K562 treated with DMSO at 1 percent for 48 hours (cell line): ENCODE data around the gene CTAGE8. TPM values are rescaled to one million over a fixed set of nuclear protein-coding genes. Genes with fewer than 3 reads are reported as not detected.

ENCODE experiments used
- total RNA-seq: library from RNA; unstranded; fragments of 300-600 nt; gene quantifications from 2 replicates; pipeline ENCODE4 v1.2.3, GENCODE V29; 2022; ENCODE audit warnings: low replicate concordance; ENCODE audit errors: extremely low read depth

CTAGE8 gene
- total RNA-seq, result not detected in 2 replicates

GRCh38 chr7:144269188-144269587 lies at the start of gene CTAGE8:
Gene CTAGE8 (minus strand): TSS chr7:144269288. CDS start chr7:144269250, 38 bp downstream.

GRCh38 chr7:144311872-144312469 lies 42.9 kb upstream of the CTAGE8 start, which contains the start of gene OR2A1:
Gene OR2A1 (plus strand): TSS chr7:144312419. CDS start chr7:144318125, 5,706 bp downstream.

GRCh38 chr7:144264692-144265091 lies 4.4 kb downstream of the CTAGE8 start, which contains the start of gene OR2A7:
Gene OR2A7 (minus strand): TSS chr7:144264792. CDS start chr7:144259628, 5,164 bp downstream.

GRCh38 chr7:144239365-144239764 lies 29.7 kb downstream of the CTAGE8 start, which contains the start of gene OR2A42:
Gene OR2A42 (minus strand): TSS chr7:144239605. CDS start chr7:144232843, 6,762 bp downstream.

Other genes starting within 250 kb of the CTAGE8 start
- gene OR2A5, start 220.3 kb downstream of the CTAGE8 start, total RNA-seq, result not detected in 2 replicates
- not detected in 2 replicates for gene OR2A25, start 199.5 kb downstream of the CTAGE8 start, total RNA-seq
- gene OR2A12, start 183.0 kb downstream of the CTAGE8 start, total RNA-seq, result not detected in 2 replicates
- not detected in 2 replicates for gene OR2A2, start 159.7 kb downstream of the CTAGE8 start, total RNA-seq
- gene OR2A14, start 146.1 kb downstream of the CTAGE8 start, total RNA-seq, result not detected in 2 replicates
- not detected in 2 replicates for gene CTAGE4, start 85.8 kb downstream of the CTAGE8 start, total RNA-seq
- not detected in 2 replicates for gene ARHGEF35, start 73.5 kb downstream of the CTAGE8 start, total RNA-seq
- not detected in 2 replicates for gene OR2A42, start 29.7 kb downstream of the CTAGE8 start, total RNA-seq
- not detected in 2 replicates for gene OR2A7, start 4.5 kb downstream of the CTAGE8 start, total RNA-seq
- gene OR2A1, start 43.1 kb upstream of the CTAGE8 start, total RNA-seq, result not detected in 2 replicates
- not detected in 2 replicates for gene ARHGEF5, start 86.1 kb upstream of the CTAGE8 start, total RNA-seq
- gene NOBOX, start 134.4 kb upstream of the CTAGE8 start, total RNA-seq, result not detected in 2 replicates